ENCODE data around the gene CDC37.

The CDC37 gene

GRCh38 chr19:10403137-10404021 is at the start of gene CDC37:
Gene CDC37 (minus strand): TSS chr19:10403542. CDS start chr19:10403479, 63 bp downstream.
- DNase-seq, result peak; percentile 96

DNA sequence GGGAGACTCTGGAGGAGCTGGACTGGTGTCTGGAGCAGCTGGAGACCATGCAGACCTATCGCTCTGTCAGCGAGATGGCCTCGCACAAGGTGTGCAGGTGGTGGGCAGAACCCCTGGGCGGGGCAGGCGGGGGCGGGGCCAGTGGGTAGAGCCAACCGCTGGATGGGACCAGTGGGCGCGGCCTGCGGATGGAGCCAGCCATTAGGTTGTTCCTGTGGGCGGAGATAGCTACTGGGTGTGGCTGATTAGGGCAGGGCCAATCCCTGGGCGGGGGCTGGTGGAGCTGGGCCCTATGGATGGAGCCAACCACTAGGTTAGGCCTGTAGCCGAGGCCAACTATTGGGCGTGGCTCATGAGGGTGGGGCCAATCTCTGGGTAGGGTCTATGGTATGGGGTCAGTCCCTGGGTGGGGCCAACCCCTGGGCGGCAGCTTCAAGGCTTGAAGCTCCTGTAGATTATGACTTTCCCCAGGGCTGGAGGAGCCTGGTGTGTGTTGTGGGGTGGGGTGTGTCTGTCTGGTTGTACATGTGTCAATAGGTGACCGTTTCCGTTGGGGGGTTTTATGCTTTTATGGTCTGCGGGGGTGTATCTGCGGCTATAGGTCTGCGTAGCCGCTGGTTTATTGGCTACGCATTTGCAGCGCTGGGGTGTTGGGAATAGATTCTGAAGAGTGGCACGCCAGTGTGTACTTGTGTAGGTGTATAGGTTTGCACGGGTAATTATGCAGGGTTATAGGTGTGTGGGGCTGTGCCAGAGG is 47.7 kb upstream of the CDC37 start:
- peak; percentile 97 for DNase-seq

GRCh38 chr19:10450191-10450852 is 47.0 kb upstream of the CDC37 start:
- DNase-seq, result no peak

DNA sequence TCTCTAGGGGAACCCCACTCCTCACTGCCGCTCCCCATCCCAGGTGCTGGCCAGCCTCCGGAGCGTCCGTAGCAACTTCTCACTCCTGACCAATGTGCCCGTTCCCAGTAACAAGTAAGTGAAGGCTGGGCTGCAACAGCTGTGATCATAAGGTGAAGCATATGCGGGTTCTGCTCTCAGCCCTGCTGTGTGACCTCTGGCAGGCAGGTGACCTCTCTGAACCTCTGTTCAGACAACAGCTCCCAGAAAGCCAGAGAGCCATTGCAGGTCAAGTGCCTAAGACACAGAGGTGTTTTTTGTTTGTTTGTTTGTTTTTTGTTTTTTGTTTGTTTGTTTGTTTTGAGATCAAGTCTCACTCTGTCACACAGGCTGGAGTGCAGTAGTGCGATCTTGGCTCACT is 45.7 kb upstream of the CDC37 start:
- DNase-seq, result no peak

DNA sequence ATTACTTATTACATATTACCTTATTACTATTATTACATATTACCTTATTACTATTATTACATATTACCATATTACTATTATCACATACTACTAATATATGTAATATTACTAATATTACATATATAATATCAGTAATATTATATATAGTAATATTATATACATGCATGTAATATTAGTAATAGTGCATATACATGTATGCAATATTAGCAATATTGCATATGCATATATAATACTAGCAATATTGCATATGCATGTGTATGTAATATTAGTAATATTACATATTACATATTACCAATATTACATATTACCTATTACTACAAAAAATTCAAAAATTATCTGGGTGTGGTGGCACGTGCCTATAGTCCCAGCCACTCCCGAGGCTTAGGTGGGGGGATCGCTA is 39.4 kb upstream of the CDC37 start:
- DNase-seq, result no peak

DNA sequence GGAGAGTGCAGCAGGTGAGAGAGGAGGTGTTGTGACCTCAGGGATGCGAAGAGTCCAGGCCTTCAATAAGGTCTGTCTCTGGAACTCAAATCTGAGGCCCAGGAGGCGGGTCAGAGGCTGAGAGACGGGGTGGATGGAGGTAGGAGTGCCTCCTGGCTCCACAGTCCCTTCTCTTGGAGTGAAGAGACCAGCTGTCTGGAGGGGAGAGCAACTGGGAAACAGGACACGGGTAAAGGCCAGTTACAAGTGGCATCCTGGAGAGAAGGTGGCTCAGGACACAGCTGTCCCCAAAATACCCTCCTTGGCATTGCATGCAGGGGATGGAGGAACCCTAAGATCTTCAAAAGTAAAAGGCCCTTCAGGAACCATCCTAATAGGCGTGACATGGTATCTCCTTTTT is 36.2 kb upstream of the CDC37 start:
- DNase-seq, result no peak

GRCh38 chr19:10433131-10433536 is 29.8 kb upstream of the CDC37 start:
- no peak for DNase-seq

DNA sequence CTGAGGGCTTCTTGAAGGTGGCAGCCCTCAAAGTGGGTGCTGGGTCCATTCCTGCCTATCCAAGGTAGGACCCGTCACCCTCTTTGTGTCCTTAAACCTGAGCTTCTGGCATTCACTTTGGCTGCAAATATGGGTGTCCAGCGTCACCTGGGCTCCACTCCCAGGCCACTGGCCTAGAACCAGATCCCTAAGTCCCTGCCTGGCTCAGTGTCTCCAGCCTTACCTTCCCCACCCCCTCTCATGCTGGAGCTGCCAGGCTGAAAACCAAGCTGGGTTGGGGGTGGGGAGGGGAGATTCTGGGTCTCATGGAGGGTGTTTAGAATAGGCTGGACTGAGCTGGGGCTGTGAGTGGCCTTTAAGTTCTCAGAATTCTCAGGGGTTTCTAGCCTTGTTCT is 29.4 kb upstream of the CDC37 start:
- DNase-seq, result no peak

GRCh38 chr19:10431943-10432735 is 28.8 kb upstream of the CDC37 start:
- no peak for DNase-seq

DNA sequence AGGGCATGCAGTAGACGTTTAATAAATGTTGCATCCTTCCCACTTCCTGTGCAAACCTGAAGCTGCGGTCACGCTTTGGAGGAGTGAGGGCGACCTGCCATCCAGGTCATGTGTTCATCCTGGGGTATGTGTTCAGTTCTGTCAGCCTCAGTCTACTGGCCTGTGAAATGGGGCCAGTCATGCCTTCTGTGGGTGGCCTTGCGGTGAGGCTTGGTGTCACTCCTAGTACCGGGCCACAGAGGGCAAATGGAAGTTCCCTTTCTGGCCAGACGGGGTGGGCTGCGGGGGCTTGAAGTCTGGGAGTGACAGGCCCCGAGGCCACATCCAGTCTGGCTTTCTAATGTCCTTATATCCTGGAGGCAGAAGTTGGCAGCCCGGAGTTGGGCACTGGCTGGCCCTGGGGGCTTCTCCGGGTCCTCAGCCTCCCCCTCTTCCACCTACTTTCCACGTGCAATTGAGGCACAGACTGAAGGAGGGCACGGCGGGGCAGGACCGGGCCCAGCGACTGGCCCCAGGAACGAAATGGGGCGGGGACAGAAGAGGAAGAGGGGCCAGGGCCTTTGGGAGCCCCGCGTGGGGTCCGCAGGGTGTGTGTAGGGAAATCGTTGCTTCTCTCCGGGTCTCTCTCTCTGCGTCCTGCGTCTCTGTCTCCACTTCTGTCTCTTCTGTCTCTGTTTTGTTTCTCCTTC is 28.1 kb upstream of the CDC37 start:
- DNase-seq, result no peak

GRCh38 chr19:10430505-10431253 is 27.3 kb upstream of the CDC37 start:
- DNase-seq, result peak; percentile 16

GRCh38 chr19:10428996-10429381 is 25.6 kb upstream of the CDC37 start:
- no peak for DNase-seq

- DNase-seq, result no peak
Measured at GRCh38 chr19:10427169-10427568, 23.8 kb upstream of the CDC37 start.

DNA sequence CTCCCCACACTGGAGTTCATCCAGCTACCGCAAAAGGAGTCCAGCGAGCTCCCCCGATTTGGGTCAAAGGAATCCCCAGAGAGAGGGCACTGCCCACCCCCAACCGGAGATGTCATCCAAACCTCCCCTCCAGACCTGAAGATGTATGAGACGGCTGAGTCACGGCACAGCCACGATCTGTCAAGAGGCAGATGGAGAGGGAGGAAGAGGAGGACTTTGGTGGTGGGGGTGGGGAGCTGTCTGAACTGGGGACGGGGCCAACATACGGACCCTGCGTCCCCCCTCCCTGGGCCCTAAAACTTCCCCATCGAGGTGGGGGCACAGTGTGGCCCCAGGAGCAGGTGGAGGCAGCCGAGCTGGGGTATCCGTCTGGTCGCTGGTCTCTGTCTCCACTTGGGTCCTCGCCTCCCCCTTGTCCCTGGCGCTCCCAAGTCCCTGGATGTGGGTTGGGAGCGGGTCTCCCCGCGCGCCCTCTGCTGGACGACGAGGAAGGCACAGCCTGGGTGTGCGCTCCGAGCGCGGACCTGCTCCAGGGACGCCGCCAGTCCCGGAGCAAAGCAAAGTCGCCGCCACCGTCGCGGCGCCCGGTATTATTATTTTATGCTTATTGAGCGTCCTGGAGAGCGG is 20.8 kb upstream of the CDC37 start:
- peak; percentile 84 for DNase-seq

DNA sequence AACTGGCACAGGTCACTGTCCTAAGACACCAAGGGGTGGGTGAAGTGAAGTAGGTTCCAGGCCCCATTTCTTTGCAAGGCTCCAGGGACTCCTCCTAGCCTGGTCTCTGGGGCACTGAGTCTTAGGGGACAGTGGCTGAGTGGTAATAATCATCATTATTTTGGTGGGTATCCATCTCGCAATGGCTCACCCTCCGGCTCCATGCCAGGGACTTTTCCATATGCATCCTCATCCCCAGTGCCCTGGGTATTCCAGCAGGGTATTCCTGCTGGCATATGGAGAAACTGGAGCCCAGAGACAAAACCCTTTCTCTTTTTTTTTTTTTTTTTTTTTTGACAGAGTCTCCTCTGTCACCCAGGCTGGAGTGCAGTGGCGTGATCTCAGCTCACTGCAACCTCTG is 19.5 kb upstream of the CDC37 start:
- DNase-seq, result no peak

- DNase-seq, result no peak
Measured at GRCh38 chr19:10422046-10422461, 18.7 kb upstream of the CDC37 start.

DNA sequence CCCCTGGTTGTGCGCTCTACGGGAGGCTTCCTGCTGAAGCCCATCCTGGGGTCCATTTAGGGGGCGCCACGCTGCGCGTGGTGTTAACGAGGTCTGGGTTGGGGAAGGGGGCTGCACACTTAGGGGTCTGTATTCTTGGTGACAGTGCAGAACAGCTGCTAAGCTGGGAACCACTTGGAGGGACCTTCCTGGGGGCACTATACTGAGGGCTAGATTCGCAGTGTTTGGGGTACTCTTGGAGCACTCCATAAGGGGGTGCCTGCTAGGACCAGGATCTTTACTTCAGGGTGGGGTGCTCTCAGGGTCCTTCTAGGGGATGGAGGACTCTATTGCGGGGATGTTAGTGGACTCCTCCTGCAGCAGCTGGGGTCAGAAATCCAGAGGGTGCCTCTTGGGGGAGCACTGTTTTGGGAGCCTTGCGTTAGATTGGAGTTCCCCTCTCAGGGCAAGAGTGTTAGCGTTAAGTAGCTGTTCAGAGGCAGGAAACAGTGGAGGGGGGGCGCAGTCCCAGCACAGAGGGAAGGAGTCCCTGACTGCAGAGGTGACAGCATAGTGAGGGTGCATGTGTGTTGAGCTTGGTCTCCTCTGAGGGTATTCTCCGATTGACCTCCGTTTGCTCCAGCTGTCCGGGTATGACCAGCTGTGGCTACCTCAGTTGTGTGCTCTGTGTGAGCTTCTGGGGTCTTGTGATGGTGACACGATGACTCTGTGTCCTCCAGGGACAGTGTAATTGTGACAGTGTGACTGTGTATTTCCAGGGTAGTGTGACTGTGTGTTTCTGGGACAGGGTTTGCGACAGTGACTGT is 18.1 kb upstream of the CDC37 start:
- DNase-seq, result peak; percentile 10

- DNase-seq, result peak; percentile 75
Measured at GRCh38 chr19:10420444-10421239, 17.3 kb upstream of the CDC37 start, which contains the start of gene PDE4A. Gene PDE4A (plus strand): TSS chr19:10420538. CDS start chr19:10420765, 227 bp downstream.

Measured in NCI-H82 (cell line).